Gastrocnemius medialis (tissue), 4 donors: Measurements from ENCODE around the gene MRAP. TPM values are rescaled to one million over a fixed set of nuclear protein-coding genes. Genes with fewer than 3 reads are reported as not detected.

ENCODE experiments used
- ATAC-seq, 2 donors: fragments of 150-250 bp; one replicate each; pipeline ENCODE4 v1.9.1; 2016
- DNase-seq, 2 donors: peaks; one replicate each; pipeline ENCODE4 v3.0.0-alpha.2; 2019
- H3K27ac ChIP-seq, 4 donors: fragments of 200-600 bp; sonication (generic); 1 replicate in 1 of 4; 2 replicates in 3 of 4; pipeline ENCODE4 v1.5.1; 2016 to 2018; ENCODE audit warnings: mild to moderate bottlenecking in 2 of 4, moderate library complexity in 1 of 4
- H3K27me3 ChIP-seq, 3 donors: fragments of 200-600 bp; sonication (generic) in 2 of 3; 1 replicate in 1 of 3; 2 replicates in 2 of 3; pipeline versions ENCODE4 v1.5.1 to v1.6.0; 2016 to 2019; ENCODE audit warnings: mild to moderate bottlenecking in 1 of 3, moderate library complexity in 1 of 3
- H3K36me3 ChIP-seq, 2 donors: fragments of 200-600 bp; sonication (generic) in 1 of 2; one replicate each; pipeline ENCODE4 v1.5.1; 2017 to 2018
- H3K4me1 ChIP-seq, 2 donors: fragments of 200-600 bp; sonication (generic) in 1 of 2; one replicate each; pipeline ENCODE4 v1.5.1; 2016 to 2017; ENCODE audit warnings: mild to moderate bottlenecking in 2 of 2
- H3K4me3 ChIP-seq, 4 donors: fragments of 200-600 bp; sonication (generic) in 3 of 4; 1 replicate in 1 of 4; 2 replicates in 3 of 4; pipeline ENCODE4 v1.5.1; 2016 to 2019; ENCODE audit warnings: mild to moderate bottlenecking in 2 of 4
- H3K9me3 ChIP-seq, 3 donors: fragments of 200-600 bp; sonication (generic) in 2 of 3; 1 replicate in 1 of 3; 2 replicates in 2 of 3; pipeline ENCODE4 v1.5.1; 2016 to 2019
- CTCF ChIP-seq, 5 experiments: fragments of 450-650 bp in 3 of 5; fragments of 200-600 bp in 2 of 5; sonication (generic) in 2 of 5; IDR thresholded peaks in 4 of 5; conservative IDR thresholded peaks in 1 of 5; 1 replicate in 4 of 5; 2 replicates in 1 of 5; pipeline ENCODE4 v1.5.1; 2016 to 2019; ENCODE audit warnings: antibody characterized with exemption in 5 of 5, mild to moderate bottlenecking in 3 of 5, moderate library complexity in 3 of 5
- POLR2A ChIP-seq, 2 donors: fragments of 450-650 bp; IDR thresholded peaks; one replicate each; pipeline ENCODE4 v1.6.1; 2017; ENCODE audit warnings: antibody characterized with exemption in 2 of 2, mild to moderate bottlenecking in 2 of 2, moderate library complexity in 2 of 2
- in situ Hi-C, 4 donors: fragments of 200-750 bp; cut with MboI; loops; one replicate each; pipeline versions ENCODE4 v1.15.0 to v1.8.0; 2017; ENCODE audit warnings: low sequenced_read_pairs in 4 of 4
- intact Hi-C: fragments of 100-400 bp; cut with DNase I; formaldehyde crosslinking; loops from one replicate; pipeline ENCODE4 v1.15.1; 2023; ENCODE audit warnings: low total_unique reads
- total RNA-seq, 4 donors: library from RNA; depleted of rRNA; stranded (reverse); fragments of >200 nt; gene quantifications; one replicate each; pipeline versions ENCODE4 v1.1.0 to v1.2.3, GENCODE V29; 2016

Gene MRAP
- total RNA-seq, 4 donors from 2014 or later = not detected

GRCh38 chr21:32312326-32312725 is 13.7 kb downstream of the MRAP start:
- TF ChIP-seq POLR2A (IDR thresholded peaks at IDR 0.05) = no peak
- DNase-seq (no peak), ATAC-seq (no peak)
- no peaks in the 10 kb centered on the region for H3K27me3 ChIP-seq
- H3K9me3 ChIP-seq = no peaks in the 10 kb centered on the region
- intact Hi-C loops = no loop called here
- H3K27ac ChIP-seq = no peak overlapping the region
- in situ Hi-C loops = no loop called here
- H3K36me3 ChIP-seq = peaks cover 0 to 36% of the 10 kb centered on the region in 2 donors
- H3K4me3 ChIP-seq = no peak overlapping the region
- no peaks in the 10 kb centered on the region for H3K4me1 ChIP-seq

GRCh38 chr21:32312976-32313375 is 14.3 kb downstream of the MRAP start:
- Histone ChIP-seq H3K27ac (no peak overlapping the region), H3K36me3 (peaks cover 0 to 43% of the 10 kb centered on the region in 2 donors), H3K4me3 (no peak overlapping the region), H3K4me1 (no peaks in the 10 kb centered on the region), H3K27me3 (no peaks in the 10 kb centered on the region), H3K9me3 (no peaks in the 10 kb centered on the region)
- in situ Hi-C loops = no loop called here
- TF ChIP-seq CTCF (IDR thresholded peaks at IDR 0.05 in 4 of 5, conservative IDR thresholded peaks at IDR 0.05 in 1 of 5) = no peak
- no peak for TF ChIP-seq POLR2A (IDR thresholded peaks at IDR 0.05)
- ATAC-seq (no peak), DNase-seq (no peak)
- intact Hi-C loops = no loop called here

DNA sequence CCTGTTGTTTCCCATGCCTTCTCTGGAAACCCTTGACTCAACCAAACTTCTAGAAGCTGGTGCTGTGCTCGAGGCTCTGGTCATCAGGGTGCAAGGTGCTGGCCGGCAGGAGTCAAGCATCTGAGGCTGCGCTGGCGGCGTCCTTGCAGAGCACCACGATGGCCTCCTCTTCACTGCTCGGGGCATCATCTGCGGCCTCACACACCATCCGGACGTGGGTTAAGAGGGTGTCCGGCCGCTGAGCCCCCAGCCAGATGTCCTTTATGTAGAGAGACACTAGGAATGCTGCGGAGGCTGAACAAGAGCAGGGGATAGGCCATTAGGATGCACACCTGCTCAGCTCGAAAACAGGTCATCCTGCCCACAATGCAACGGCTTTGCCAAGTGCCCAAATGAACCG is 16.2 kb downstream of the MRAP start:
- H3K4me3 ChIP-seq = no peak overlapping the region
- no peaks in the 10 kb centered on the region for H3K9me3 ChIP-seq
- TF ChIP-seq POLR2A (IDR thresholded peaks at IDR 0.05) = no peak
- no peak for TF ChIP-seq CTCF (IDR thresholded peaks at IDR 0.05 in 4 of 5, conservative IDR thresholded peaks at IDR 0.05 in 1 of 5)
- H3K4me1 ChIP-seq = no peaks in the 10 kb centered on the region
- no peaks in the 10 kb centered on the region for H3K27me3 ChIP-seq
- ATAC-seq (no peak), DNase-seq (no peak)
- H3K27ac ChIP-seq = no peak overlapping the region
- intact Hi-C loops (no loop called here), in situ Hi-C loops (no loop called here)
- H3K36me3 ChIP-seq = peaks cover 0 to 61% of the 10 kb centered on the region in 2 donors

- TF ChIP-seq CTCF (IDR thresholded peaks at IDR 0.05 in 4 of 5, conservative IDR thresholded peaks at IDR 0.05 in 1 of 5) (no peak), POLR2A (IDR thresholded peaks at IDR 0.05) (no peak)
- Histone ChIP-seq H3K9me3 (no peaks in the 10 kb centered on the region), H3K27me3 (no peaks in the 10 kb centered on the region), H3K4me1 (no peaks in the 10 kb centered on the region), H3K27ac (no peak overlapping the region), H3K36me3 (peaks cover 0 to 70% of the 10 kb centered on the region in 2 donors), H3K4me3 (no peak overlapping the region)
- ATAC-seq = no peak
- intact Hi-C loops (no loop called here), in situ Hi-C loops (no loop called here)
- DNase-seq = no peak
Measured at GRCh38 chr21:32315511-32316281, 17.0 kb downstream of the MRAP start.

GRCh38 chr21:32316361-32317215 is 17.9 kb downstream of the MRAP start:
- Histone ChIP-seq H3K4me1 (no peaks in the 10 kb centered on the region), H3K9me3 (no peaks in the 10 kb centered on the region), H3K27me3 (no peaks in the 10 kb centered on the region), H3K27ac (no peak overlapping the region), H3K4me3 (no peak overlapping the region), H3K36me3 (peaks cover 0 to 79% of the 10 kb centered on the region in 2 donors)
- ATAC-seq = no peak
- in situ Hi-C loops = no loop called here
- intact Hi-C loops = no loop called here
- TF ChIP-seq CTCF (IDR thresholded peaks at IDR 0.05 in 4 of 5, conservative IDR thresholded peaks at IDR 0.05 in 1 of 5) = no peak
- TF ChIP-seq POLR2A (IDR thresholded peaks at IDR 0.05) = no peak
- DNase-seq = no peak
